Activated CD4-positive, alpha-beta T cell treated with anti-CD3 and anti-CD28 coated beads, Interleukin-2, Interleukin-4, amounts not matched to agents 100 ng/mL and 50 ng/mL, durations not matched to agents 16 hours and 8 hours (primary cell): ENCODE measurements around the gene IQCK.
"Not testable (repeated sequence)": the region's sequence is repeated elsewhere in the genome, so short reads cannot be mapped to it uniquely, and the experiment has no call there.

Source experiments
- DNase-seq: peaks from one replicate; pipeline ENCODE4 v3.0.0-alpha.2; 2020; ENCODE audit warnings: low spot score

Gene IQCK

GRCh38 chr16:19700319-19700781, 17.7 kb upstream of the IQCK start:
- DNase-seq: no peak

GRCh38 chr16:19701091-19701490, 17.0 kb upstream of the IQCK start:
- no peak for DNase-seq

GRCh38 chr16:19703172-19703889, 14.7 kb upstream of the IQCK start:
- DNase-seq: no peak

GRCh38 chr16:19704321-19705145, 13.5 kb upstream of the IQCK start:
- DNase-seq: no peak

GRCh38 chr16:19705146-19705501, 12.9 kb upstream of the IQCK start:
- DNase-seq: no peak

GRCh38 chr16:19705843-19706242, 12.2 kb upstream of the IQCK start:
- DNase-seq: no peak

GRCh38 chr16:19706846-19707245, 11.2 kb upstream of the IQCK start:
- DNase-seq: no peak

- DNase-seq: no peak
Measured at GRCh38 chr16:19707569-19708295, 10.3 kb upstream of the IQCK start.

GRCh38 chr16:19708296-19709205, 9.5 kb upstream of the IQCK start:
- no peak for DNase-seq

GRCh38 chr16:19709381-19710136, 8.5 kb upstream of the IQCK start:
- no peak for DNase-seq

- DNase-seq: no peak
Measured at GRCh38 chr16:19710191-19710908, 7.7 kb upstream of the IQCK start.

- DNase-seq: no peak
Measured at GRCh38 chr16:19710991-19711545, 7.0 kb upstream of the IQCK start.

- DNase-seq: no peak
Measured at GRCh38 chr16:19711643-19712042, 6.4 kb upstream of the IQCK start.

GRCh38 chr16:19712418-19713058, 5.5 kb upstream of the IQCK start:
- DNase-seq: no peak

- DNase-seq: no peak
Measured at GRCh38 chr16:19713697-19714096, 4.4 kb upstream of the IQCK start.

GRCh38 chr16:19715566-19715965, 2.5 kb upstream of the IQCK start:
- DNase-seq: no peak

GRCh38 chr16:19716183-19716582, 1.9 kb upstream of the IQCK start:
- DNase-seq: no peak

- not testable (repeated sequence) for DNase-seq
Measured at GRCh38 chr16:19716728-19717127, 1.3 kb upstream of the IQCK start.

- DNase-seq: peak; percentile 17
Measured at GRCh38 chr16:19717314-19717713, 757 bp upstream of the IQCK start.

- no peak for DNase-seq
Measured at GRCh38 chr16:19718624-19718965, 524 bp downstream of the IQCK start.
